ENCODE data around the gene GALNT10. TPM values are rescaled to one million over a fixed set of nuclear protein-coding genes. Genes with fewer than 3 reads are reported as not detected.

GALNT10 gene
- total RNA-seq, 1 donor from 2014 or later, result 39.8 TPM

GRCh38 chr5:154349626-154350264, 159.2 kb downstream of the GALNT10 start:
- no peaks in the 10 kb centered on the region for H3K27me3 Mint-ChIP-seq (ENCODE audit: low read depth)
- TF ChIP-seq, protein P1, sequence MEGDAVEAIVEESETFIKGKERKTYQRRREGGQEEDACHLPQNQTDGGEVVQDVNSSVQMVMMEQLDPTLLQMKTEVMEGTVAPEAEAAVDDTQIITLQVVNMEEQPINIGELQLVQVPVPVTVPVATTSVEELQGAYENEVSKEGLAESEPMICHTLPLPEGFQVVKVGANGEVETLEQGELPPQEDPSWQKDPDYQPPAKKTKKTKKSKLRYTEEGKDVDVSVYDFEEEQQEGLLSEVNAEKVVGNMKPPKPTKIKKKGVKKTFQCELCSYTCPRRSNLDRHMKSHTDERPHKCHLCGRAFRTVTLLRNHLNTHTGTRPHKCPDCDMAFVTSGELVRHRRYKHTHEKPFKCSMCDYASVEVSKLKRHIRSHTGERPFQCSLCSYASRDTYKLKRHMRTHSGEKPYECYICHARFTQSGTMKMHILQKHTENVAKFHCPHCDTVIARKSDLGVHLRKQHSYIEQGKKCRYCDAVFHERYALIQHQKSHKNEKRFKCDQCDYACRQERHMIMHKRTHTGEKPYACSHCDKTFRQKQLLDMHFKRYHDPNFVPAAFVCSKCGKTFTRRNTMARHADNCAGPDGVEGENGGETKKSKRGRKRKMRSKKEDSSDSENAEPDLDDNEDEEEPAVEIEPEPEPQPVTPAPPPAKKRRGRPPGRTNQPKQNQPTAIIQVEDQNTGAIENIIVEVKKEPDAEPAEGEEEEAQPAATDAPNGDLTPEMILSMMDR (conservative IDR thresholded peaks at IDR 0.05), result no peak
- no peaks in the 10 kb centered on the region for H3K36me3 Mint-ChIP-seq (ENCODE audit: low read depth)
- H3K9me3 Mint-ChIP-seq, result no peaks in the 10 kb centered on the region
- peaks cover 11% of the 10 kb centered on the region for H3K4me1 Mint-ChIP-seq
- no peak for DNase-seq (ENCODE audit: low read depth, low spot score)
- no peak overlapping the region for H3K4me3 Mint-ChIP-seq
- H3K27ac Mint-ChIP-seq (ENCODE audit: unreplicated experiment), result no peak overlapping the region

DNA sequence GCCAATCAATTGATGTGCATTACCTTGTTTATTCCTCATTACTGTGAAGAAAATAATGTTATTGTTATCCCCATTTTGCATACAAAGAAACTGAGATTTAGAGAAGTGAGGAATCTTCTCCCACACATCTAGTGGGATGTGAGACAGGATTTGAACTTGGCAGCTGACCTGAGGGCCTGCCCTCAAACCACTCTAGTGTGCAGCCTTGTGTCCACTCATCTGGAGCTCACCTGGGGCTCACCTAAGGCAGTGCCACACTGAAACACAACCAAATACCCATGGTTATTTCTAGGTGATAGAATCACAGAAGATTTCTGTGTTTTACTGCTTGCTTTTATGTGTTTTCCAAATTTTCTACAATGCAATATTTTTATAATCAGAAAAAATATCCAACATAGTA, 160.6 kb downstream of the GALNT10 start:
- TF ChIP-seq, protein P1 (conservative IDR thresholded peaks at IDR 0.05), result no peak
- Mint-ChIP-seq H3K9me3 (no peaks in the 10 kb centered on the region), H3K4me3 (no peak overlapping the region)

GRCh38 chr5:154351566-154351965, 161.0 kb downstream of the GALNT10 start:
- Mint-ChIP-seq H3K4me3 (no peak overlapping the region), H3K27ac (ENCODE audit: unreplicated experiment) (no peak overlapping the region), H3K27me3 (ENCODE audit: low read depth) (no peaks in the 10 kb centered on the region), H3K4me1 (peaks cover 25% of the 10 kb centered on the region), H3K9me3 (no peaks in the 10 kb centered on the region), H3K36me3 (ENCODE audit: low read depth) (no peaks in the 10 kb centered on the region)
- TF ChIP-seq, protein P1 (conservative IDR thresholded peaks at IDR 0.05), result no peak
- DNase-seq (ENCODE audit: low read depth, low spot score), result no peak

More for the DNA sequence above, 160.6 kb downstream of the GALNT10 start:
- DNase-seq (ENCODE audit: low read depth, low spot score), result no peak
- Mint-ChIP-seq H3K27ac (ENCODE audit: unreplicated experiment) (no peak overlapping the region), H3K4me1 (peaks cover 24% of the 10 kb centered on the region), H3K27me3 (ENCODE audit: low read depth) (no peaks in the 10 kb centered on the region), H3K36me3 (ENCODE audit: low read depth) (no peaks in the 10 kb centered on the region)

- no peaks in the 10 kb centered on the region for H3K36me3 Mint-ChIP-seq (ENCODE audit: low read depth)
- TF ChIP-seq, protein P1 (conservative IDR thresholded peaks at IDR 0.05), result no peak
- H3K4me1 Mint-ChIP-seq, result peaks cover 29% of the 10 kb centered on the region
- H3K27me3 Mint-ChIP-seq (ENCODE audit: low read depth), result no peaks in the 10 kb centered on the region
- H3K9me3 Mint-ChIP-seq, result no peaks in the 10 kb centered on the region
- H3K27ac Mint-ChIP-seq (ENCODE audit: unreplicated experiment), result no peak overlapping the region
- DNase-seq (ENCODE audit: low read depth, low spot score), result no peak
- H3K4me3 Mint-ChIP-seq, result no peak overlapping the region
These were observed 162.5 kb downstream of the GALNT10 start for GRCh38 chr5:154352960-154353548.

- DNase-seq (ENCODE audit: low read depth, low spot score), result no peak
- Mint-ChIP-seq H3K27ac (ENCODE audit: unreplicated experiment) (peak overlapping the region; percentile 43), H3K4me3 (no peak overlapping the region), H3K27me3 (ENCODE audit: low read depth) (no peaks in the 10 kb centered on the region), H3K36me3 (ENCODE audit: low read depth) (no peaks in the 10 kb centered on the region), H3K9me3 (no peaks in the 10 kb centered on the region), H3K4me1 (peaks cover 40% of the 10 kb centered on the region)
- TF ChIP-seq, protein P1 (conservative IDR thresholded peaks at IDR 0.05), result no peak
These were observed 164.6 kb downstream of the GALNT10 start for GRCh38 chr5:154355129-154355611.

All from neural crest cell (in vitro differentiated cells).